Amygdala (tissue), 56 donors: ENCODE data around the gene MTPN.

Experiments
- DNase-seq, 56 donors: peaks; one replicate each; lab custom pipeline; 2025; lab: John Stamatoyannopoulos, UW

MTPN gene

GRCh38 chr7:135930565-135931461 lies 46.3 kb downstream of the MTPN start:
- no peak for DNase-seq

DNA sequence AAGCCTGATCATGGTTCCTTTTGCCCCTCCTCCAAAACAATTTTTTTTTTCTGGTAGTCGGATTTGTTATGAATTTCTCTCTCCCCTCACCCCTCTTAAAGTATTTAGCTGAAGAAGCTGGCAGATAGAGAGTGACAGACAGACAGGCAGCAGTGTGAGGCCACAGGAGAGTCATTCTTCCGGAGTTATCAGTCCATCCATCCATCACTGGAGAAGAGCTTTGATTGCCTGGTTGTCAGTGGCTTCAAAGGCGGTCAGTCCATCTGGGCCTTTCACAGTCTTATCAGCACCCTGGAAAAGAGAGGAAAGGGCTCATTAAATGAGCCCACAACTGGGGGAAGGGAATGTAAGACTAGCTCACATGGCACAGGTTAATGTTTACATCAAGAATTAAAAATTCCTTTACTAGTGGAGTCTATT lies 47.4 kb downstream of the MTPN start:
- no peak for DNase-seq

DNA sequence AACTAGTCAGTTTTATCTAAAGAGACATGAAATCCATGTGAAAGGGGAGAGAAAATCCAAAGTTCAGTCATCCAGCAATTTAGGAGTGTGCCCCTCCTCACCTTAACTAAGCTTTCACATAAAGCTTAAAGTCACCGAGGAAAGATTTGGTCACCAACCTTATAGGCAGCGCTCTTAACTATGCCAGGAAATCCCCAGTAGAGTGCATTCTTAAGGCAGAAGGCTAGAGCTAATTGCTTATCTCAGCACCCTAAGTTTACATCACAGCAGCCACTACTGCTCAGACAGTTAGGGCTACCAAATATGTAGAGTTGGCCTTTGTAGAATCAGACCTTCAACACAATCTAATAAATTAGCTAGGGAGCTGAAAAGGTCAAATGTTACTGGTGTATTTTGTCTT lies 47.9 kb downstream of the MTPN start:
- no peak for DNase-seq

DNA sequence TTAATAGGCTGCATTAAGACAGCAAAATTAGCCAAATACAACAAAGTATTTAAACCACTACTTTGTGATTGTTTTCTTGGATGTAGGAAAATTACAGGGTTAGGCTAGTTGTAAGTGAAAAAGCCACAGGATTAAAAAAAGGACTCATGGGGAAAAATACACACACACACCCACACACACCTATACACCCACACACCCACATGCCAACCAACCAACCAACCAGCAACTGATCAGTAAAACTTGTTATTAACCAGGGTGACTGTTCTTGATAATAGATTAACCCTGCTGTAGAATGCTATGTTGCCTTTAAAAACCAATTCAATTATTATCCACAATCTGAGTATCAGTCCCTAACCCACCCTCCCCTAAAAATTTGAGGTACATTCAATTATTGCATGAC lies 49.0 kb downstream of the MTPN start:
- DNase-seq, result no peak

DNA sequence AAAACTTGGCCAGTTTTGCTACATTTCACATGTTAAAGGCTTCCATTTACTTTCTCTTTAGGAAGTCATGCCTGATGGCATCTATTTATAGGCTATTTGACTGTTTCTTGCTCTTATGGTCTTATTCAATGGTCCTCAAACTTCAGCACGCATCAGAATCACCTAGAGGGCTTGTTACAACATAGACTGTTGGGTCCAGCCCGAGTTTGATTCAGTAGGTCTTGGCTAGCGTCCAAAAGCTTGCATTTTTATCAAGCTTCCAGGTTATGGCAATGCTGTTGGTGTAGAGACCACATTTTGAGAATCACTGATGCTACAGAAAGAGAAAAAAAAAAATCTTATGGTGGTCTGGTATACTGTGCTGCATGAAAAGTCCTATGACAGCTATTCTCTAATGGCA lies 51.9 kb downstream of the MTPN start:
- no peak for DNase-seq

GRCh38 chr7:135924302-135924701 lies 52.9 kb downstream of the MTPN start:
- DNase-seq, result no peak

- DNase-seq, result no peak
These were observed 54.9 kb downstream of the MTPN start for GRCh38 chr7:135922263-135922662.

DNA sequence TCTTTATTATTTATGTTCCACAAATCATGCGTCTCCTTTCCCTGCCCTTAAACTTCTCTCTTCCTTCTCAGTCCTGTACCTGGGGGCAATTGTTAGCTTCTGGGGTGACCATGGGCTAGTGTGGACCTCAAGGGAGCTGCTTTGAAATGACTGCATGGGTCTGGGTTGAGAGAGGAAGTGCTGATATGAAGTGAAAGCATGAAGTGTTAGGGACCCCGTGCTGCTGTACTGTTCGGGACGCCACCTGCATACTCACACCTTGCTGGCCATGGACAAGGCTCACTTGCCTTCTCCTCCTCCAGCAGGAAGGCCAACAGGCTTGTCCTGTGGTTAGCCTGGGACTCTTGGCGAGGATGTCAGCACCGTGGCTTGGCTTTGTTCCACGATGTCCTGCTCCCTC lies 56.7 kb downstream of the MTPN start:
- DNase-seq, result no peak

DNA sequence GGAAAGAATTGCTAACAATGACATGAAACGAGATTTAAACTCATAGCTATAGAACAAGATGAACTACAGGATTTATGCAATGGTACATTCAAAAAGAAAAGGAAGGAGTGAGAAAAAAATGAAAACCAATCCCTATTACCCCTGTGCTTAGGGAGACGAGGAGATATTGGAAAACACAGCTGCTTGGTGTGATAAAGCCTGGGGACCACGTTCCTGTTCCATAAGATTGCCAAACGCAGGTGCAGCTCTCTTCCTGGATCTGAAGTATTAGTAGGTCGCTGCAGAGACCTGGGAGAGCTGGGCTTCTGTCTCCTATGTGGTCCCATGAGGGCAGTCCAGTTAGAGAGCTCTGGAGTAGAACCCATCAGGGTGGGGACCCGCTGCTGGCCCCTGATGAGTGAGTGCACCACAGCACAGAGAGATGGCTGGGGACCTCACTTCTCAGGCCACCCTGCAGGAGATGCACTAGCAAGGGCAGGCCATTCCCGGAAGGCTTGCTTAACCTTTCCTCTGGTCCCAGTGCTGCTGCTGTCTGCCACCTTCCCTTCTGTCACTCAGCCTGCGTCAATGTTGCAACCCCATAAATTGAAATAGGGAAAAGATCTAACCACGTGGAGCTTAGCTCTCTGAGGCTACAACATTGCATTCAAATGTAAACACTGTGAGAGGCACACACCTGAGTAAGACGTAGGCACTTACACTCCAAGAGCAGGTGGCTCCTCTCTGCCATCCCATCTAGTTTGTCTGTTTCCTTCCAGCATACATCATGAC lies 57.9 kb downstream of the MTPN start:
- no peak for DNase-seq

DNA sequence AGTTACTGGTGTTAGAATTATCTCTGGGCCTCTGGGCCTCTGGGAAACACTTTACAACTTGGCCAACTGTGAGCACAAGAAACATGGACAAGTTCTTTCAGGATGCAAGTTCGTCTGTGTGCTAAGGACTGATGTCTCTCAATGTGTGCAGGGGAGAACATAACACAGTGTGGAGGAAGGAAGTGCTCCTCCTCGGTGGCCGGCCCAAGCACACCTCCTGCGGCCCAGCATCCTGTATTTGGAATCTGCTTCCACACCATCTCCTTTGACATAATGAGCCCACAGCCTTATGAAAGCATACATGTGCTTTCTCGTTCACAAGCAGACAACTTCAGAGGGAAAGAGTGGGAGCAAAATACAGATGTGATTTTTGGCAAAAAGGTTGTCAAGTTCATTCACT lies 59.0 kb downstream of the MTPN start:
- no peak for DNase-seq

DNA sequence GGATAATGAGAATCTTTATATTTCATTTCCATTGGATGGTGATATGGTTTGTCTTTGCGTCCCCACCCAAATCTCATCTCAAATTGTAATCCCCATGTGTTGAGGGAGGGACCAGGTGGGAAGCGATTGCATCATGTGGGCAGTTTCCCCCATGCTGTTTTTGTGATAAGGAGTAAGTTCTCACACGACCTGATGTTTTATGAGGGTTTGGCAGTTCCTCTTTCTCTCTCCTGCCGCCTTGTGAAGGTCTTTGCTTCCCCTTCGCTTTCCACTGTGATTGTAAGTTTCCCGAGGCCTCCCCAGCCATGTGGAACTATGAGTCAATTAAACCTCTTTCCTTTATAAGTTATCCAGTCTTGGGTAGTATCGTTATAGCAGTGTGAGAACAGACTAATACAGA lies 59.4 kb downstream of the MTPN start:
- no peak for DNase-seq

GRCh38 chr7:135914346-135914745 lies 62.8 kb downstream of the MTPN start:
- DNase-seq, result no peak

DNA sequence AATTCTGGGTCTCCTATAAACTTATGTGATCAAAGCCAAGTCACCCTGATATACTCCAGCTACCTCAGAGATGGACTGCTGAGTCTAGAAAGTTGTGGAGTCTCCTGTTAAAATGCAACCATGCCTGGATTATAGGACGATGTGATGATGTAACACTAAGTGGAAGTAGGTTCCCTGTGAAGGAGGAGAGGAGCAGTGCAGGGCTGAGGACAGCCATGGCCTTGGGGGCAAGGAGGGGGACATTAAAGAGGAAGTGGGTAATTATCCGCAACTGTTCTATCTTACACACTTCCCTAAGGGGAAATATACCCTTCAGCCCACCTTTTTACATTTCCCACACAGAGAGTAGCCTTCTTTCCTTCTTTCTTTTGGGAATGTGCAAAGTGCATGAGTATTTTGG lies 63.8 kb downstream of the MTPN start:
- no peak for DNase-seq

DNA sequence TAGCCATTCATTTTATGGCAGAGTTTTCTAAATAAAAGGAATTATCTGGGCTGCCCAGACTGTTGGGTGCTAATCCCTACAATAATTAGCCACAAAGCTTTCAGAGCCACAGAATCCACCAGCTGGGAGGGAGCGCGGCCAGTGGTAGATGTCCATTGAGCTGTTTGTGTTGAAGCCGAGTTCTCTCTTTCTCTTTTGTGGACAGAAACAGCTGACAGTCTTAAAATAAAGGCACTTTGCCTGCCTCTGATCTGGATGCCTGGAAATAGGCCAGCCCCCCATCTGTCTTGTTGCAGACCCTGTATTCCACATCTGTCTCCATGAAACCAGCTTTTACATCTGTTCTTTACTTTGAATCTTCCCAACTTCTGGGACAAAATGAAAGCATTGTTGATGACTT lies 66.1 kb downstream of the MTPN start:
- DNase-seq, result peak in 9 of 56 donors; percentile 3 to 25 (median 6)

- no peak for DNase-seq
These were observed 66.6 kb downstream of the MTPN start for GRCh38 chr7:135910393-135911036.

- DNase-seq, result no peak
These were observed 71.3 kb downstream of the MTPN start for GRCh38 chr7:135905858-135906257.

DNA sequence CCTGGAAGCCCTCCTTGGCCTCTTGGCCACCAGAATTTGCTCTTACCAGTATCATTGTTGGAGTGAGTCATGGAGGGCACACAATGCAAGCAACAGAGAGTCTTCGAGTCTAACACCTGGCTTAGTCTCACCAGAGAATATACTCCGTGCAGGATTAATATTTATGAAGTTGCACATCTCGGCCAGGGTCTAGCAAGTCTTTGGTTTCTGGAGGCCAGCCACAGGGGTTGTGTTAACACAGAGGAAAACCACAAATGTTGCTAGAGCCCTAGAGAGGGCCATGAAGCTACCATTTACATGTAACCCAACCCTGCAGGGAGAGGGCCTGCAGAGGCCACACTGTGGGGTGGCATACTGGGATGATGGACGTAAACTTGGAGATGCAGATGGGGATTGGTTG lies 71.8 kb downstream of the MTPN start:
- no peak for DNase-seq

GRCh38 chr7:135904282-135904681 lies 72.9 kb downstream of the MTPN start:
- DNase-seq, result no peak

- DNase-seq, result no peak
These were observed 75.3 kb downstream of the MTPN start for GRCh38 chr7:135901585-135902540.

- DNase-seq, result no peak
These were observed 77.1 kb downstream of the MTPN start for GRCh38 chr7:135900065-135900546.
